Activated CD4-positive, CD25-positive, alpha-beta regulatory T cell (primary cell): ENCODE results near the gene HUS1B.

ENCODE experiments used
- DNase-seq, 4 experiments: peaks; one replicate each; lab custom pipeline; 2025; lab: John Stamatoyannopoulos, UW

Gene HUS1B

GRCh38 chr6:621931-622330 is 35.0 kb downstream of the HUS1B start:
- no peak for DNase-seq

- DNase-seq = no peak
Measured at GRCh38 chr6:620950-621349, 36.0 kb downstream of the HUS1B start.

- DNase-seq = no peak
Measured at GRCh38 chr6:620166-620565, 36.7 kb downstream of the HUS1B start.

- no peak for DNase-seq
Measured at GRCh38 chr6:617456-618100, 39.3 kb downstream of the HUS1B start.

- no peak for DNase-seq
Measured at GRCh38 chr6:613981-614380, 42.9 kb downstream of the HUS1B start.

- DNase-seq = no peak
Measured at GRCh38 chr6:611928-612327, 45.0 kb downstream of the HUS1B start.

- DNase-seq = no peak
Measured at GRCh38 chr6:610882-611281, 46.0 kb downstream of the HUS1B start.

- DNase-seq = no peak
Measured at GRCh38 chr6:609905-610304, 47.0 kb downstream of the HUS1B start.

GRCh38 chr6:606829-607379 is 50.0 kb downstream of the HUS1B start:
- DNase-seq = no peak
